Kidney (tissue), 14 donors: ENCODE measurements around the gene SKOR1. TPM values are rescaled to one million over a fixed set of nuclear protein-coding genes. Genes with fewer than 3 reads are reported as not detected.

Experiments
- DNase-seq, 5 donors: peaks; one replicate each; pipeline ENCODE4 v3.0.0-alpha.2; 2013 to 2020
- FAIRE-seq: peaks from 2 replicates; lab custom pipeline; 2012; peaks lifted over from hg19 to GRCh38; lab: Jason Lieb, UNC
- H3K27ac ChIP-seq, 2 donors: one replicate each; pipeline ENCODE4 v1.7.0; 2013; ENCODE audit warnings: low read depth in 2 of 2, low read length in 2 of 2, inconsistent platforms in 1 of 2
- H3K27me3 ChIP-seq: one replicate; pipeline ENCODE4 v1.7.1; 2013; ENCODE audit warnings: low read length, inconsistent platforms; ENCODE audit not compliant: control insufficient read depth, insufficient read depth
- H3K36me3 ChIP-seq, 3 donors: one replicate each; pipeline versions ENCODE4 v1.7.0 to v1.7.1; 2013; ENCODE audit warnings: low read length in 3 of 3, control low read depth in 1 of 3, inconsistent platforms in 1 of 3; ENCODE audit not compliant: insufficient read depth in 3 of 3, control insufficient read depth in 2 of 3
- H3K4me1 ChIP-seq, 3 donors: one replicate each; pipeline versions ENCODE4 v1.7.0 to v1.7.1; 2013; ENCODE audit warnings: low read length in 3 of 3, inconsistent platforms in 1 of 3, low read depth in 1 of 3; ENCODE audit not compliant: control insufficient read depth in 2 of 3, insufficient read depth in 2 of 3
- H3K4me3 ChIP-seq, 3 donors: one replicate each; pipeline versions ENCODE4 v1.7.0 to v1.8.1; 2013; ENCODE audit warnings: low read length in 3 of 3, control low read depth in 1 of 3, inconsistent platforms in 1 of 3
- H3K9ac ChIP-seq, 3 donors: one replicate each; pipeline versions ENCODE4 v1.7.0 to v1.7.1; 2013; ENCODE audit warnings: low read length in 3 of 3, control low read depth in 1 of 3, inconsistent platforms in 1 of 3
- H3K9me3 ChIP-seq, 3 donors: one replicate each; pipeline versions ENCODE4 v1.7.0 to v1.7.1; 2013; ENCODE audit warnings: low read length in 3 of 3, control low read depth in 1 of 3, inconsistent platforms in 1 of 3; ENCODE audit not compliant: control insufficient read depth in 2 of 3, insufficient read depth in 1 of 3
- intact Hi-C: fragments of 100-400 bp; cut with DNase I; formaldehyde crosslinking; loops from one replicate; pipeline ENCODE4 v1.11.1; 2022
- polyA plus RNA-seq: library from polyadenylated mRNA; stranded (reverse); fragments of 350-450 nt; fragmentation: Illumina TruSeq; extraction: RNeasy Lipid Tissue Mini Kit (QIAGEN cat#74804); gene quantifications from one replicate; pipeline ENCODE4 v1.2.3, GENCODE V29; 2014; ENCODE audit warnings: low read depth, low replicate concordance; ENCODE audit not compliant: insufficient read depth
- total RNA-seq: library from RNA; stranded (reverse); fragmentation: NEBNext Ultra II Directional; extraction: Animal tissue kit (Norgen Biotek cat#: 25700); gene quantifications from one replicate; pipeline ENCODE4 v1.2.1, GENCODE V29; 2021
- TF ChIP-seq, protein P1 (sequence below): IDR thresholded peaks from 3 replicates; pipeline ENCODE4 v1.5.1; 2012; ENCODE audit warnings: mild to moderate bottlenecking, moderate library complexity, borderline replicate concordance; ENCODE audit not compliant: insufficient read depth; ENCODE audit errors: extremely low read depth
- donor health status: control.
- donor health status: control.
- donor health status: control.
- donor health status: control.
- donor health status: control.
- donor health status: DM: yes; HTN: yes; CAD: no.
- donor health status: Normal renal cell carcinoma (clear cell type).

SKOR1 gene
- total and polyA plus RNA-seq, 2 donors from 2014 or later: 0.22 to 0.57 TPM

DNA sequence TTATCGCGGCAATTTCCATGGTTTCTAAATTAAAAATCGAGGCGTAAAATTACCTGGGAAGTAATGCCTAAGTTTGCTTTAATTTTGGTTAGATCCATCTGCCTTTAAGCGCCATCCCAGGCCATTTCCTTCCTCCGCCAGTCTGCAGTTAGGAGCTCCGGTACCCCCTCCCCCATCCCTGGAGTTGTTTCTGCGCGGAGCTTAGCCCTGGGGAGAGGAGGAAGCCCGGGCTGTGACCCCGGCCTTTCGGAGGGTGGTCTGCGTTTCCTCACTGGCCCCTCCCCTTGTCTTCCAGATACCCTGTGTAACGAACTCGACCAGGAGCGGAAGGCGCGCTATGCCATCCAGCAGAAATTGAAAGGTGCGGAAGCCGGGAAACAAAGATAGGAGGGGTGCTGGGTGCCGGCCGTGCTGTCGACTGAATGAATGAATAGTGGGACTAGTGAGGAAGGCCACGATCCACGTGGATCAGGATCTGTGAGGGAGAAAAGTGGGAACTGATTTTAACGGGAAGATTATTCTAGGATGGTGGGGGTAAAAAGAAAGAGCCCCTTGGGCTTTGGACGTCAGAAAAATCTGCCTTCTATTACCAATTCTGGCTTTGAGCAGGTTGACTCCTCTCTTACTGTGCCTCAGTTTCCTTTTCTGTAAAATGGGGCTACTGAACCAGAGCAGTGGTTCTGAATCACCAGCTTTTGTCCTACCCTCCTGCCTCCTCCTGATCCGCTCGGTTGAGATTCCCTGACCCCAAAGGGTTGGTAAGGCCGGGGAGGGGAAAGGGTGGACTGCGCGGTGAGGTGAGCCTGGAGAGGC, 7.8 kb downstream of the SKOR1 start:
- H3K27ac ChIP-seq: no peak overlapping the region
- H3K9me3 ChIP-seq: no peaks in the 10 kb centered on the region
- H3K4me1 ChIP-seq: peaks cover 0 to 24% (median 15%) of the 10 kb centered on the region in 3 donors
- intact Hi-C loops: loop anchor here (10.0 kb wide), 1 partner anchor 368 kb away; no protein-coding TSS in a partner anchor
- no peaks in the 10 kb centered on the region for H3K36me3 ChIP-seq
- H3K4me3 ChIP-seq: peak overlapping the region in 2 of 3 donors; percentile 26 to 32
- H3K27me3 ChIP-seq: peaks cover 46% of the 10 kb centered on the region
- H3K9ac ChIP-seq: no peak overlapping the region
- DNase-seq (peak in 4 of 5 donors; percentile 49 to 61 (median 58)), FAIRE-seq (no peak)
- TF ChIP-seq, protein P1, sequence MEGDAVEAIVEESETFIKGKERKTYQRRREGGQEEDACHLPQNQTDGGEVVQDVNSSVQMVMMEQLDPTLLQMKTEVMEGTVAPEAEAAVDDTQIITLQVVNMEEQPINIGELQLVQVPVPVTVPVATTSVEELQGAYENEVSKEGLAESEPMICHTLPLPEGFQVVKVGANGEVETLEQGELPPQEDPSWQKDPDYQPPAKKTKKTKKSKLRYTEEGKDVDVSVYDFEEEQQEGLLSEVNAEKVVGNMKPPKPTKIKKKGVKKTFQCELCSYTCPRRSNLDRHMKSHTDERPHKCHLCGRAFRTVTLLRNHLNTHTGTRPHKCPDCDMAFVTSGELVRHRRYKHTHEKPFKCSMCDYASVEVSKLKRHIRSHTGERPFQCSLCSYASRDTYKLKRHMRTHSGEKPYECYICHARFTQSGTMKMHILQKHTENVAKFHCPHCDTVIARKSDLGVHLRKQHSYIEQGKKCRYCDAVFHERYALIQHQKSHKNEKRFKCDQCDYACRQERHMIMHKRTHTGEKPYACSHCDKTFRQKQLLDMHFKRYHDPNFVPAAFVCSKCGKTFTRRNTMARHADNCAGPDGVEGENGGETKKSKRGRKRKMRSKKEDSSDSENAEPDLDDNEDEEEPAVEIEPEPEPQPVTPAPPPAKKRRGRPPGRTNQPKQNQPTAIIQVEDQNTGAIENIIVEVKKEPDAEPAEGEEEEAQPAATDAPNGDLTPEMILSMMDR: no peak

DNA sequence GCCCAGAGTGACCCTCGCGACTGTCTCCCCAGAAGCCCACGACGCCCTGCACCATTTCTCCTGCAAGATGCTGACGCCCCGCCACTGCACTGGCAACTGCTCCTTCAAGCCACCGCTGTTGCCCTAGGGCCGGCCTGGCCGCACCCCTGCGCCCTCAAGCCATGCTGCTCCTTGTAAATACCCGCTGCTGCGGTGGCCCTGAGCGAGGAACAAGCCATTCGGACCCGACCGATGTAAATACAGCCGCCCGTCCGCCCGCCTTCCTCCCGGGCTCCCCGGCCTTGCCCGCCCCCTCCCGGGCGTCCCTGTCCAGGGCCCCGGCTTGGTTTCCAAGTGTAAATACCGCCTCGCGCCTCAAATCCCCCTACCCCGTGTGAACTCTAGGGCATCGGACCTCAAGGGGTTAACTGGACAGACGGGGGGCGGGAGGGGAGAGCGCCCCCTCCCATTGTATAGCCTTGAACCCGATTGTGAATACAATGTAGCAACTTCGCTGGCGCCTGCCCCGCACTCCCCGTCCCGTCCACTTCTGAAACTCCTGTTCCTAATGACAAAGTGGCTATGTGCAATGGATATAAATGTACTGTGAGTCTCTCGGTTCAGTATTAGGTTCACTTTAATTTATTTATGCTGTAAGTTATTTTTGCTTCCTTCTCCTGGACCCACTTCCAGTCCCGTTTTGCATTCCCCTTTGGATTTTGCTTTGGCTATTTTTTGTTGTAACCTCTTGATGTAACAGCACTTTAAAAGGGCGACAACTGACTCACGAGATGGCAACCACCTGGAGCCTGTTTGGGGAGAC, 8.6 kb downstream of the SKOR1 start:
- Histone ChIP-seq H3K4me1 (peaks cover 0 to 26% (median 15%) of the 10 kb centered on the region in 3 donors), H3K27me3 (peaks cover 41% of the 10 kb centered on the region), H3K36me3 (no peaks in the 10 kb centered on the region), H3K4me3 (peak overlapping the region in 1 of 3 donors; percentile 32), H3K9ac (no peak overlapping the region), H3K9me3 (no peaks in the 10 kb centered on the region), H3K27ac (no peak overlapping the region)
- DNase-seq (peak; percentile 65 to 81 (median 78)), FAIRE-seq (no peak)
- intact Hi-C loops: loop anchor here (10.0 kb wide), 1 partner anchor 369 kb away; no protein-coding TSS in a partner anchor
- TF ChIP-seq, protein P1: peak; percentile 4

GRCh38 chr15:67834581-67835296, 9.4 kb downstream of the SKOR1 start:
- peaks cover 38% of the 10 kb centered on the region for H3K27me3 ChIP-seq
- intact Hi-C loops: loop anchor here (10.0 kb wide), 1 partner anchor 370 kb away; no protein-coding TSS in a partner anchor

More at GRCh38 chr15:67834581-67835296, 9.4 kb downstream of the SKOR1 start:
- no peaks in the 10 kb centered on the region for H3K9me3 ChIP-seq
- DNase-seq: peak in 4 of 5 donors; percentile 52 to 78 (median 71)
- peaks cover 0 to 24% (median 19%) of the 10 kb centered on the region in 3 donors for H3K4me1 ChIP-seq
- H3K9ac ChIP-seq: no peak overlapping the region
- no peak overlapping the region for H3K27ac ChIP-seq
- FAIRE-seq: no peak
- TF ChIP-seq, protein P1: no peak
- H3K4me3 ChIP-seq: peak overlapping the region; percentile 25 to 59 (median 37)
- H3K36me3 ChIP-seq: no peaks in the 10 kb centered on the region
